ENCODE measurements around the gene KICS2. TPM values are rescaled to one million over a fixed set of nuclear protein-coding genes. Genes with fewer than 3 reads are reported as not detected.

The KICS2 gene
- total RNA-seq = 9.8 and 10.6 TPM in 2 replicates

DNA sequence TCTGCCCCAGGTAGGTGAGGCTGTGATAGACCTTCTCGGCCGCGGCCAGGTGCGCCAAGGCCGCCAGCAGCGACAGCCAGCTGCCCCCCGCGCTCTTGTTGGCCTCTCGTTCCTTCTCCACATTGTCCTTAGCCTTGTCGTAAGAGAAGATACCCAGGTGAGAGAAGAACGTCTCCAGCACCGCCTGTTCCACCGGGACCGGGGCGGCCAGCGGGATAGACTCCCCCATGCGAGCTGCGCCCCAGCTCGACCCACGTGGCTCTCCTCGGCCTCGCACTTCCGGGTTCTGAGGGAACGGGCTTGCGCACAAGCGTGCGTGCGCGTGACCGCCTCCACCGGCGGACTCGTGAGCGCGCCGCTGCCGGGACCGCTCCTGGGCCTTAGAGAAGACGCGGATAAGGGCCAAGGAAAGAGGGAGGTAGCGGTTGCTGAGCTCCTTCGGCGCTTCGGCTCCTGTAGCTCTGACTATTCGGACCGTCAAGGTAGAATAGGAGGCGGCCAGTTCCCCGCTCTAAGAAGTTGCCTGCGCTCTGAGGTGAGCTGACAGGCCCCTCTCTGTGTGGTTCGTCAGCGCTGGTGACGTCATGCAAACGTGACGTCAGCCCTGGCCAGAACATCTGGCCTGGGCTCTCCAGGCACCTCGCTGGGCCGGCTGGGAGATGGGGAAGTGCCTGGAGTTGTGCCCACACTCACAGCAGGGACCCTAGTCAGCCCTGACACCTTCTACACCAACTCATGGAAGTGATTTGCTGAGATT, at the start of gene KICS2:
KICS2 (minus strand) TSS at position 288 of the 757 bp plus-strand sequence; CDS start at position 229, 59 bp downstream.
- intact Hi-C loops (cut with micrococcal nuclease) = loop anchor here (1.0 to 5.0 kb wide), 3 partner anchors 182 to 445 kb away; partner anchors contain the start of genes RXYLT1 and XPOT

DNA sequence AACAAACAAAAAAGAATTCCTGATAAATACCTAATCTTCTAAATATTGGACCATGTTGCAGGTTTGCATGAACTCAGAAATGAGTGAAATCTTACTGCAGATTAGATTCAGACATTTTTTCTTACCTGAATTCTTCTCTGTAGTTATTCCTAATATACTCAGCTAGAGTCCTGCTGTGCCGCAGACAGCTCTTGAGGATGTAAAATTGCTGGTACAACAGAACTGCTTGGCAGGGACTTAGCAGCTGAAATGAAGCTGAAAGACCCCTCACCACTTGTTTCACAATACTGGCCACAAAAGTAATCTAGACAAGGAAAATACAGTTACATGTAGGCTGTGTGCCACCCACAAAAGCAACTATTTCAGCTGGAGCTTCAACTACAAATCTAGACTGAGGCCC, 48.3 kb upstream of the KICS2 start:
- intact Hi-C loops (cut with micrococcal nuclease) = no loop called here

- intact Hi-C loops (cut with micrococcal nuclease) = no loop called here
Measured at GRCh38 chr12:64269161-64269560, 47.1 kb upstream of the KICS2 start.

- intact Hi-C loops (cut with micrococcal nuclease) = no loop called here
Measured at GRCh38 chr12:64268409-64268808, 46.3 kb upstream of the KICS2 start.

DNA sequence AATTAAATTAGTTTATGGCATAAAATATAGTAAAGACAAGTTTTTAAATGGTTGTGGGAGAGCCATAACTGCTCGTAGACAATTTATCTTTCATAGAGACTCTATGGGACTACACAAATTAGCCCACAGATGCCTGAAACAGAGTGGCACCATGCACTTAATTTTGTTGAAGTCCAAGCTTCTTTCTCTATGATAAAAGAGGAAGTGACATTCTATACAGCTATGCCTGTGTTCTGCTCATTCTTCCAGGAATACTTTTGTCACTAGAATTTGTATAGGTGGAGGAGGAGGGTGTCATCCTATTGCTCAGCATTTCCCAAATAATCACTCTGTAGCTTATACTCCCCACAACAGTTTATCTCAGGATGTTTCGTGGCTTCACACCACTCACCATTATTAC, 43.7 kb upstream of the KICS2 start:
- intact Hi-C loops (cut with micrococcal nuclease) = no loop called here

- intact Hi-C loops (cut with micrococcal nuclease) = no loop called here
Measured at GRCh38 chr12:64261813-64262212, 39.7 kb upstream of the KICS2 start.

DNA sequence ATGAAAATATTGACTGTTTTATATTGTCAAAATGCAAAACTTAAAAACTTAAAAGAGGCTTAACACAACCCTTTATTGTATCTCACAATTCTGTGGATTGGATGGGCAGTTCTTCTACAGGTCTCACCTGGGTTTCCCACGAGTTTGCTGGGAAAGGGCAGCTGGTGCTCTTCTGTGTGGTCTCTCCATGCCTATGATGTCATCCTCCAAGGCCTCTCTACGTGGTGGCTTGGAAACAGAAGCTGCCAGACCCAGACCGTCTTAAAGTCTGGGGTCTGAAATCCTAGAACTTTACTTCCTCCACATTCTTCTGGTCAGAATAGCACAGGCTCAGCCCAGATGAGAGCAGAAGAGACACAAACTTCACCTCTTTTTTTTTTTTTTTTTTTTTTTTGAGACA, 36.5 kb upstream of the KICS2 start:
- intact Hi-C loops (cut with micrococcal nuclease) = loop anchor here (5.0 kb wide), 3 partner anchors 586 to 1156 kb away; no protein-coding TSS in a partner anchor

DNA sequence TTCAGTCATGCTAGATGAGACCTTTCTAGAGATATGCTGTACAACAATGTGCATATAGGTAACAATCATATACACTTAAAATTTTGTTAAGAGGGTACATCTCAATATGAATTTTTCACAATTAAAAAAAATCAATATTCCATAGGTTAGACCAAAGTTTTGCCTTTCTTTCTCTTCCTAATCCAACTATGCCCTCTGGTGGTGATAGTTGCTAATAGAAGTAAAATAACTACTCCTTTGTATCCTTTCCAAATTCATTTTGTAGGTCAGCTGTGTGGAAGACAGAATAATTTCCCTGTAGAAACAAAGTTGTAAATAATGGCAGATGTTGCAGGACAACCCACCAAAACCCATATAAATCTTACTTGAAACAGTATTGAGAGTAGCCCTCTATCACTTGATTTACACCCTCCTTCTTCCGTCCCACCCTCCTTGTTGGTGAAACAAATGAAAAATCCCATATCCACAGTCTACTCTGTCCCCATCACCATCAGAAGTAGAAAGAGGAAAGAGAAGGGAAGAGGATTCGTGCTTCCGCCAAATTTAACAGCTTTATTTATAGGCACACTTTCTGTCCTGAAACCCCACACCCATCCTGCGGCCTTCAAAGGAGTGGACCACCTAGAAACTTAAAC, 34.2 kb upstream of the KICS2 start:
- intact Hi-C loops (cut with micrococcal nuclease) = loop anchor here (1.0 to 5.0 kb wide), 6 partner anchors 412 to 1154 kb away; partner anchors contain the start of gene SRGAP1

GRCh38 chr12:64255249-64255648, 33.2 kb upstream of the KICS2 start:
- intact Hi-C loops (cut with micrococcal nuclease) = loop anchor here (5.0 kb wide), 3 partner anchors 583 to 1153 kb away; no protein-coding TSS in a partner anchor

DNA sequence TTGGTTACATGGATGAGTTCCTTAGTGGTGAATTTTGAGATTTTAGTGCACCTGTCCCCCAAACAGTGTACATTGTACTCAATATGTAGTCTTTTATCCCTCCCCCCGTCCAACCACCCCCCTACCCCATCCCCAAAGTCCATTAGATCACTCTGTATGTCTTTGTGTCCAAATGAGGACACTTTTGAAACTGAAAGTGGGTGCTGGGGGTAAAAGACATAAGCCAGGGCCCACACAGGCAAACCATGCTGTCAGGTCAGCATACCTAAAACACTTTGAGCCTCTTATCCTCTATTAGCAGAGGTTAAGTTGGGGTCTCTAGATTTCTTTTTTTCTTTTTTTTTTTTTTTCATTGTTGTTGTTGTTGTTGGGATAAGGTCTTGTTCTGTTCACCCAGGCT, 31.3 kb upstream of the KICS2 start:
- intact Hi-C loops (cut with micrococcal nuclease) = no loop called here

GRCh38 chr12:64252681-64253080, 30.6 kb upstream of the KICS2 start:
- intact Hi-C loops (cut with micrococcal nuclease) = no loop called here

- intact Hi-C loops (cut with micrococcal nuclease) = no loop called here
Measured at GRCh38 chr12:64243809-64244208, 21.7 kb upstream of the KICS2 start.

DNA sequence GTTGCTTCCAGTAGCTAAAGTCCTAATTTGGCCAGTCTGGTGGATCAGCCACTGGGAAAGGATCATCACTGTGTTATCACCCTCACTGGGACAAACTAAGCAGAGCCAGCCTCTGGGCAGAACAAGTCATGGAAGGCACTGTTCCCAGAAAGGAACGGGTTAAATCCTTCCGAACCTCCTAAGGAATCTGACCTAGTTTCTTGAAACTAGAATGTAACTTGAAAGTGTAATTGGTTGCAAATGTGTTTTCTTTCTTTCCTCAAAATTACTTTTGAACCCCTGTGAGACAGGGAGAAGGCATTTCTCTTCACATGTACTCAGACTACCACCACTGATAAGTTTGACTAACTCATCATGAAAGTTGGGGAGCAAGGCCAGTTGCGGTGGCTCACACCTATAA, 18.7 kb upstream of the KICS2 start:
- intact Hi-C loops (cut with micrococcal nuclease) = no loop called here

GRCh38 chr12:64237382-64237781, 15.3 kb upstream of the KICS2 start:
- intact Hi-C loops (cut with micrococcal nuclease) = no loop called here

DNA sequence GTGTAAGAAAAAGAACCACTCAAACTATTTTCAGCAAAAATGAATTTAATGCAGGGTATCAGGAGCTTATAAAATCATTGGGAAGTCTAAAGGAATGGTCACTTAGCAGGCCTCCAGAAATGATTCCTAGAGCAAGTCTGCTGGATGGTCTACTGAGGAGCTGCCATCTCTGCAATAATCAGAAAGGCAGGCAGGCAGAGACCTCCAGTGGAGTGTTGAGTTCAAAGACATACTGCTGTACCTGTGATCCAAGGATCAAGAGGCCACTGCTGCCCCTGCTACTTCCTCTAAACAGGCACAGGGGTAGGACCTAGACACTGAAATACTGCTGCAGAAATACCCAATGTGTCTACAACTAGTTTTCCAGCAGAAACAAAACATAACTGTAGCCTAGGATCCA, 14.5 kb upstream of the KICS2 start:
- intact Hi-C loops (cut with micrococcal nuclease) = no loop called here

- intact Hi-C loops (cut with micrococcal nuclease) = no loop called here
Measured at GRCh38 chr12:64232196-64232595, 10.1 kb upstream of the KICS2 start.

DNA sequence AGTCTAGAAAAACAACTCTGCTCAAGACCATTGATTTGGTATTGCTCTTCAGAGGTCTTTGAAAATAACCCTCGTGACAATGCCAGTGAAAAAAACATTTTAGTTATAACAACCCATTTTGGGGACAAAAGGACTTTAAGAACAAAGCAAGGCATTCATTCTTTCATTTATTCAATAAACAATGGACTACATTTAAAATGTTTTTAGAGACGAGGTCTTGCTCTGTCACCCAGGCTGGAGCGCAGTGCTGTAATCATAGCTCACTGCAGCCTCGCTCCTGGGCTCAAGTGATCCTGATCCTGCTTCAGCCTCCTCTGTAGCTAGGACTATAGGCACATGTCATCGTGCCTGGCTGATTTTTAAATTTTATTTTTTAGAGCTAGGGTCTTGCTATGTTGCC, 7.7 kb upstream of the KICS2 start:
- intact Hi-C loops (cut with micrococcal nuclease) = no loop called here

GRCh38 chr12:64229240-64229639, 7.1 kb upstream of the KICS2 start:
- intact Hi-C loops (cut with micrococcal nuclease) = no loop called here

GRCh38 chr12:64225626-64226025, 3.5 kb upstream of the KICS2 start:
- intact Hi-C loops (cut with micrococcal nuclease) = no loop called here

- intact Hi-C loops (cut with micrococcal nuclease) = loop anchor here (1.0 to 5.0 kb wide), 3 partner anchors 183 to 444 kb away; partner anchors contain the start of genes RXYLT1 and XPOT
Measured at GRCh38 chr12:64221651-64222008, 466 bp downstream of the KICS2 start.

DNA sequence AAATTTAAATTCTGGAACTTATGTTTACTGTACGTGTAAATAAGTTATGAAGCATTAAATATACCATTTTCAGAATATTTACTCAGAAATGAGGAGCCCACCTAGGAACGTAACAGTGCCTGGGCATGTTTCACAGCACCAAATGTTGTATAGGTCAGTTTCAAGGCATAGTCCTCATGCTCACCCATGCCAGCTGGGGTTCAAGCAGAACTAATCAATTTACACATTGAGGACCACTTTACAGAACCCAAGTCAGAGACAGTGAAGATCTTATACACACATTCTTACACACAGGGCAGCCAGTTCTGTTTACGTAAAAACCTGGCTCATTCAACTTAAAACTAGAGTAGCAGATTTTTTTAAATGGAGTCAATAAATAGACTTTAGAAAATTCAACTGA, 2.0 kb downstream of the KICS2 start:
- intact Hi-C loops (cut with micrococcal nuclease) = loop anchor here (5.0 kb wide), 2 partner anchors 237 to 443 kb away; partner anchors contain the start of gene RXYLT1

GRCh38 chr12:64219145-64219544, 3.0 kb downstream of the KICS2 start:
- intact Hi-C loops (cut with micrococcal nuclease) = no loop called here

DNA sequence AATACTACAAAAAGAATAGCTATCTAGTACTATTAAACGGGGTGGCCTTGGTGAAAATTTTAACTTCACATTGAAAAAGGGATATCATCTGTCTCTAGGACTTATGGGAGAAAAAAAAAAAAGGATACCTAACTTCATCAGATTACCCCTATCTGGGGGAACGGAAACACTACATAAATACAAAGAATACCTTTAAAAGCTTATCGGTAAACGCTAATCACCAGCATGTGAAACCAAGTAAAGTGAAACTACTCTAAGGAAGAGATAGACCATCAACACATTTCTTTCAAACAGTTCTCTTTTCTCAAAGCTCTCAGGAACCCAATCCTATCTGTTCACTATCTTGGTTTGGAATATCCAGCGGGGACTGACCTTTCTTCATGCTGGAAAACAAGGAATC, 3.5 kb downstream of the KICS2 start:
- intact Hi-C loops (cut with micrococcal nuclease) = no loop called here

Measured in T-helper 2 cell treated with Interferon-gamma antibody and Interleukin-4, amounts not matched to agents 100 ng/mL and 5 ng/mL, for 36 hours (primary cell).